ENCODE measurements around the gene C22orf42. TPM values are rescaled to one million over a fixed set of nuclear protein-coding genes. Genes with fewer than 3 reads are reported as not detected.
A peak's percentile ranks its signal among the peaks of the same experiment; 100 is the strongest.

Gene C22orf42
- total RNA-seq, 1 experiment from 2014 or later: not detected

- peak; percentile 53 for TF ChIP-seq CTCF (conservative IDR thresholded peaks at IDR 0.05)
- peaks cover 0 to 3% of the 10 kb centered on the region in 2 experiments; a peak in 1 of 5 replicates for H3K9me3 Mint-ChIP-seq
- no peak overlapping the region for H3K27ac Mint-ChIP-seq
- H4K8ac ChIP-seq (replicated peaks; ENCODE audit: insufficient read length, low read depth, low read length): no peak overlapping the region
- no peak overlapping the region for H3K9ac ChIP-seq (ENCODE audit: extremely low read depth, insufficient read length, low read length)
- H3K27me3 Mint-ChIP-seq (ENCODE audit: low read depth): peaks cover 73% of the 10 kb centered on the region
- no peaks in the 10 kb centered on the region for H3K4me1 ChIP-seq (ENCODE audit: insufficient read depth, low read length)
- no peak overlapping the region for H4K5ac ChIP-seq (ENCODE audit: insufficient read length, low read depth, low read length)
- no peaks in the 10 kb centered on the region for H3K36me3 Mint-ChIP-seq (ENCODE audit: insufficient read depth in 1 of 3, low read depth in 3 of 3)
- no peaks in the 10 kb centered on the region for H3K79me2 ChIP-seq (ENCODE audit: insufficient read depth, low read length)
- no peak overlapping the region for H3K18ac ChIP-seq (ENCODE audit: insufficient read length, low read depth, low read length)
- H2BK120ac ChIP-seq (ENCODE audit: low read depth, low read length, poor library complexity, severe bottlenecking): no peak overlapping the region
- H3K23me2 ChIP-seq (ENCODE audit: insufficient read length, low read depth, low read length, poor library complexity, severe bottlenecking): peaks cover 10% of the 10 kb centered on the region
- no peaks in the 10 kb centered on the region for H4K20me1 ChIP-seq (ENCODE audit: control insufficient read depth, insufficient read depth, insufficient read length)
- H2BK20ac ChIP-seq (ENCODE audit: low read depth, low read length, poor library complexity, severe bottlenecking): no peak overlapping the region
- peak overlapping the region; percentile 36 to 62 for H3K4me3 Mint-ChIP-seq
- no peak overlapping the region for H2AK5ac ChIP-seq (ENCODE audit: insufficient read length, low read length)
- no peak overlapping the region for H4K91ac ChIP-seq (ENCODE audit: insufficient read length, low read depth, low read length)
- no peak overlapping the region for H3T11ph ChIP-seq (ENCODE audit: low read length)
- H3K4ac ChIP-seq (ENCODE audit: low read depth, low read length): no peak overlapping the region
- H2BK5ac ChIP-seq (ENCODE audit: insufficient read length, low read length): no peak overlapping the region
- no peaks in the 10 kb centered on the region; the same call in none of the 2 replicates for H3K27me3 ChIP-seq (ENCODE audit: insufficient read depth, low read length)
- peak overlapping the region; percentile 26; the same call in 1 of the 2 replicates for H3K14ac ChIP-seq (ENCODE audit: insufficient read depth, low read length)
- H3K4me1 Mint-ChIP-seq: peaks cover 10 to 12% of the 10 kb centered on the region in 2 experiments; a peak in 3 of 4 replicates
- H3K27ac ChIP-seq (ENCODE audit: insufficient read length, low read depth, low read length): no peak overlapping the region
- no peaks in the 10 kb centered on the region for H3K9me3 ChIP-seq (ENCODE audit: control insufficient read depth, low read depth, low read length)
- no peak overlapping the region for H3K56ac ChIP-seq (ENCODE audit: insufficient read length, low read depth, low read length)
- H3K4me2 ChIP-seq (ENCODE audit: insufficient read depth, insufficient read length, low read length): peak overlapping the region; percentile 48
- H2BK15ac ChIP-seq (ENCODE audit: low read depth, low read length): no peak overlapping the region
- no CpG with 5 or more reads among the region's 73 CpGs for WGBS (ENCODE audit: extremely low coverage, insufficient read length, low lambda C conversion rate)
- H3K79me1 ChIP-seq (ENCODE audit: insufficient read depth, low read depth, low read length, poor library complexity, severe bottlenecking): no peaks in the 10 kb centered on the region
- no peak overlapping the region for H2BK12ac ChIP-seq (ENCODE audit: insufficient read length, low read depth, low read length)
- DNase-seq: peak; percentile 69
- H3K23ac ChIP-seq (ENCODE audit: insufficient read length, low read depth, low read length): no peak overlapping the region
- no peak overlapping the region for H2AFZ ChIP-seq (ENCODE audit: low read length)
Measured at GRCh38 chr22:32175683-32176644, 16.9 kb upstream of the C22orf42 start.

Data from H9 (cell line).